ENCODE data around the gene ARHGEF7.
"Not testable (repeated sequence)": the region's sequence is repeated elsewhere in the genome, so short reads cannot be mapped to it uniquely, and the experiment has no call there.

GRCh38 chr13:111189516-111189915 is 74.4 kb downstream of the ARHGEF7 start:
- TF ChIP-seq CTCF (IDR thresholded peaks at IDR 0.05; ENCODE audit: insufficient read depth, low read depth, low read length); EZH2 (IDR thresholded peaks at IDR 0.05; ENCODE audit: insufficient read depth, low read length): not testable (repeated sequence)
